Measurements from ENCODE around the gene ZNF654. TPM values are rescaled to one million over a fixed set of nuclear protein-coding genes. Genes with fewer than 3 reads are reported as not detected.

ZNF654 gene
- total RNA-seq, 1 donor = 20.7 TPM

DNA sequence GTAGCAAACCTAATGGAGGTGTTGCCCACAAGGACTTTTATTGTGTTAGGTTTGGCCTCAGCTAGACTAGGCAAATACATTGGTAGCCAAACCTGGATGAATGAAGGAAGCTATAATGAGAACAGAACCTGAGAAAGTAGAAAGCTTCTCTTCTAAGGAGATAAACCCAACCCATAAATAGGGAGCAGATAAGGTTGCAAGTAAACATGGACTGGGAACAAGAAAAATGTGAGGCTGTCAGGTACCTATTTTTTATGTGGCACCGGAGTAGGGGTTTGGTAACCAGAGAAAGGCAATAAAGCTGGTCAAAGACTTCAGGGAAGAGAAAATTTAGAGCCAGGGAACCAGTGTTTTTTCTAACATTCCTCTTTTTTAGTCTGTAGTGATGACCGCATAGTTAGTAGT is 25.0 kb downstream of the ZNF654 start:
- TF ChIP-seq CTCF (IDR thresholded peaks at IDR 0.05; ENCODE audit: insufficient read depth, low read depth, low read length) = no peak
- no peak for DNase-seq (ENCODE audit: low read depth)
- no peak overlapping the region for H3K4me3 ChIP-seq (ENCODE audit: low read depth, low read length)

DNA sequence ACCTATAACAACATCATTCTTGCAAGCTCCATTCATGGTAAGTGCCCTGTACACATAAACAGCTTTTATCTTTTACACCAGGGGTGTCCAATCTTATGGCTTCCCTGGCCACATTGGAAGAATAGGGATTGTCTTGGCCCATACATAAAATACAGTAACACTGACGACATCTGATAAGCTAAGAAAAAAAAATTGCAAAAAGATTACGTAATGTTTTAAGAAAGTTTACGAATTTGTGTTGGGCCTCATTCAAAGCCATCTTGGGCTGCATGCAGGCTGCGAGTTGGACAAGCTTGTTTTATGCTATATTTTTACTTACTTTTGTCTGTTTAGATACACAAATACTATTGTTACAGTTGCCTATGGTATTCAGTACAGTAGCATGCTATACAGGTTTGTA is 31.6 kb downstream of the ZNF654 start:
- TF ChIP-seq CTCF (IDR thresholded peaks at IDR 0.05; ENCODE audit: insufficient read depth, low read depth, low read length) = no peak
- no peak for DNase-seq (ENCODE audit: low read depth)
- no peak overlapping the region for H3K4me3 ChIP-seq (ENCODE audit: low read depth, low read length)

DNA sequence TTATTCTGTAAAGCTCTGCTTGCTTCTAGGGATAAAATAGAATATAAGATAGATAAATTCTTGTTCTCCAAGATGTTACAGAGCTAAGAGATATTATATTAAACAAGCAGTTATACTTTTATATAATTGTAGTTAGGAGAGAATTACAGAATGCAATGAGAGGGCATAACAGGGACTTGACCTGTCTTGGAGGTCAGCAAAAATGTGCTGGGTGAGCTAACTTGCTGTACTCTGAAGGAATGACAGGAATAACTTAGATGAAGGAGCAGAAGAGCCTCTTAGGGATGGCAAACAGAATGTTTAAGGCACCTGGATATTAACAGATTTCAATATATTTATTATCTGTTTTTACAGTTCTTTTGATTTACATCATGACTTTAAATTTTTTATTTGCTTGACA is 33.2 kb downstream of the ZNF654 start:
- no peak for TF ChIP-seq CTCF (IDR thresholded peaks at IDR 0.05; ENCODE audit: insufficient read depth, low read depth, low read length)
- H3K4me3 ChIP-seq (ENCODE audit: low read depth, low read length) = no peak overlapping the region
- DNase-seq (ENCODE audit: low read depth) = no peak

- H3K4me3 ChIP-seq (ENCODE audit: low read depth, low read length) = no peak overlapping the region
- no peak for TF ChIP-seq CTCF (IDR thresholded peaks at IDR 0.05; ENCODE audit: insufficient read depth, low read depth, low read length)
- no peak for DNase-seq (ENCODE audit: low read depth)
Measured at GRCh38 chr3:88093266-88093665, 34.2 kb downstream of the ZNF654 start.

GRCh38 chr3:88101142-88101541 is 42.1 kb downstream of the ZNF654 start:
- no peak overlapping the region for H3K4me3 ChIP-seq (ENCODE audit: low read depth, low read length)
- DNase-seq (ENCODE audit: low read depth) = peak; percentile 7
- no peak for TF ChIP-seq CTCF (IDR thresholded peaks at IDR 0.05; ENCODE audit: insufficient read depth, low read depth, low read length)

- DNase-seq (ENCODE audit: low read depth) = no peak
- no peak overlapping the region for H3K4me3 ChIP-seq (ENCODE audit: low read depth, low read length)
- no peak for TF ChIP-seq CTCF (IDR thresholded peaks at IDR 0.05; ENCODE audit: insufficient read depth, low read depth, low read length)
Measured at GRCh38 chr3:88105325-88105724, 46.3 kb downstream of the ZNF654 start.

DNA sequence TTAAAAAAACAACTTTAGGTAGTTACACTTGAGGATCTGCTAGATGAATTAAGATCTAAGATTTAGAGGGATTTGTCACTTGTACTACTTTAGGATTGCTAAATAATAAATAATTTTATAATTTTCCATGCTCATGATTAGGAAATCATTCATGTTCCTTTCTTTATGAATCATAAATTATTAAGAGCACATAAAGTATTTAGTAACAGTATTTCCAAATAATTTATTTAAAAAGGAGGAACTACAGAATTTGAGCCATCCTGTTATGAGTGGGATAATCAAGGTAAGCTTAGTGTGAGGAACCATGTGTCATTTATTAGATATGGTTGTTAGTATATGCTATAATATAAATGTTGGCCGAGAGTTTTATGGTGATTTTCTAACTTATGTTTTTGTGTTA is 53.2 kb downstream of the ZNF654 start:
- DNase-seq (ENCODE audit: low read depth) = no peak
- TF ChIP-seq CTCF (IDR thresholded peaks at IDR 0.05; ENCODE audit: insufficient read depth, low read depth, low read length) = no peak
- no peak overlapping the region for H3K4me3 ChIP-seq (ENCODE audit: low read depth, low read length)

All from fibroblast of villous mesenchyme (primary cell).